22Rv1 (cell line): ENCODE data around the gene ERFL.

ENCODE experiments used
- H3K27ac ChIP-seq: fragments of 450-650 bp; 2 replicates; pipeline ENCODE4 v1.5.1; 2017
- CTCF ChIP-seq: fragments of 450-650 bp; IDR thresholded peaks from 2 replicates; pipeline ENCODE4 v1.5.1; 2017; ENCODE audit warnings: mild to moderate bottlenecking
- ZFX ChIP-seq: fragments of 450-650 bp; IDR thresholded peaks from 2 replicates; pipeline ENCODE4 v1.6.1; 2017; ENCODE audit warnings: antibody characterized with exemption, borderline replicate concordance

The ERFL gene

DNA sequence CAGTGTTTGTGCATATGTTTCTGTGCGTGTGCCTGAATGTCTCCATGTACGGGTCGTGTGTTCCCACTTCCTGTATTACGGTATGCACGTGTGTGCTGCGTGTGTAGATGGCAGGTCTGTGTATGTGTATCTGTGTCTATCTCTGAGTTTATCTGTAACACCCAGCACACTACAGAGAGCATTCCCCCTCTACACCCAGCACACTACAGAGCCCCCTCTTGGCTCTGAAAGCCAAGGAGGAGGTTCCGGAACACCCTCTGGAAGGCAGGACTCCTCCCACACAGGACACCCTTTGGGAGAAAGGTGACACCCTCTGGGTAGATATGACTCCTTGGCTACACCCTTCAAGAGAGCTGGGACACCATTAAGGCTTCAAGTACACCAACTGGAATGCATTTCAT, 2.1 kb upstream of the ERFL start:
- no peak overlapping the region for H3K27ac ChIP-seq
- TF ChIP-seq CTCF = no peak
- no peak for TF ChIP-seq ZFX

DNA sequence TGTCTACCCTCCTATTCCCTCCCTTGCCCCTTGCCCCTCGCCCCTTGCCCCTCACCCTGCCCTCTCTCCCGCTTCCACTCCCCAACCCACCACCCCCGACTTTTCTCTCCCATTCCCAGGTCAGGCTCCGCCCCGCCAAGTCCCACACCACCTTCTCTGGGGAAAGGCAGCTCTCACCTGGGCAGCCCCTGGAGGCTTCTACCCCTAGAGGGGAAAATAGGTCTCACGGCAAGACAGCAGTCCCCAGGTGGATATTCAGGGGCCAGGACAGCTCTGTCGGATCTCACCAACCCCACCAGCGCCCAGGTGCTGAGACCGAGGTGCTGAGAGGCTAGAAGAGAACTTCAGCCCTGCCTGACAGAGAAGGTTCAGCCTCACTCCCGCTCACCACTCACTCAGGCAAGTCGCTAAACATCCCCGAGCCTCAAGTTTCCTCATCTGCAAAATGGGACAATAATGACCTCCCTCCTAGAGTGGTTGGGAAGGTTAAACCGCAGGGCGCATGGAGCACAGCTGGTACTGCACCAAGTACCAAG, 1.4 kb upstream of the ERFL start:
- TF ChIP-seq ZFX (no peak), CTCF (no peak)
- no peak overlapping the region for H3K27ac ChIP-seq

DNA sequence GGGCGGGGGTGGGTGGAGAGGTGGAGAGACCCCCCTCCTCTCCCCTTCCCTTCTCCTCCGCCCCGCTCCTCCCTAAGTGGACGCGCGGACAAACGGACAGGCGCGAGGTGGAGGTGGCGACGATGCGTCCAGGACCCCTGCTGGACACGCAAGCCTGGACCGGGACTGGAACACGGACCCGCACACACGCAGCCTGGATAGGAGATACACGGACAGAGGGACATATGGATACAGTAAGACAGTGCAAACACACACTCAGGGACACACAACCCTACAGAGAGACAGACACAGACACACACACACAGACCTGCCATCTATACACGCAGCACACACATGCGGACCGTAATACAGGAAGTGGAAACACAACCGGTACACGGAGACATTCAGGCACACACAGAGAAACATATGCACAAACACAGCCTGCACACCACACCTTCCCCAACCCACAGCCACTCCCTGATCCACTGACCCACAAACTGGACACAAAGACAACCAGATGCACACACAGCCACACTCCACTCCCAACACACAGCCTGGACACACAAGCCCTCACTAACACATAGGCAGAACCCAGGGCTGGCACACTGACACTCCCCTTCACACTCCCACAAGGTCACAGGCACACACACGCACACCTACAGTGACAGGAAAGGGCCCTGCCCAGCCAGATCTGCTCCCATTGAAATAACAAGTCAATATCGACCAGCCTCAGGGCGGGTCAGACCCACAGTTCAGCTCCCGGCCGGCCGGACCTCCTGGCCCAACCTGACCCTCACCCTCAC, 696 bp upstream of the ERFL start:
- no peak overlapping the region for H3K27ac ChIP-seq

DNA sequence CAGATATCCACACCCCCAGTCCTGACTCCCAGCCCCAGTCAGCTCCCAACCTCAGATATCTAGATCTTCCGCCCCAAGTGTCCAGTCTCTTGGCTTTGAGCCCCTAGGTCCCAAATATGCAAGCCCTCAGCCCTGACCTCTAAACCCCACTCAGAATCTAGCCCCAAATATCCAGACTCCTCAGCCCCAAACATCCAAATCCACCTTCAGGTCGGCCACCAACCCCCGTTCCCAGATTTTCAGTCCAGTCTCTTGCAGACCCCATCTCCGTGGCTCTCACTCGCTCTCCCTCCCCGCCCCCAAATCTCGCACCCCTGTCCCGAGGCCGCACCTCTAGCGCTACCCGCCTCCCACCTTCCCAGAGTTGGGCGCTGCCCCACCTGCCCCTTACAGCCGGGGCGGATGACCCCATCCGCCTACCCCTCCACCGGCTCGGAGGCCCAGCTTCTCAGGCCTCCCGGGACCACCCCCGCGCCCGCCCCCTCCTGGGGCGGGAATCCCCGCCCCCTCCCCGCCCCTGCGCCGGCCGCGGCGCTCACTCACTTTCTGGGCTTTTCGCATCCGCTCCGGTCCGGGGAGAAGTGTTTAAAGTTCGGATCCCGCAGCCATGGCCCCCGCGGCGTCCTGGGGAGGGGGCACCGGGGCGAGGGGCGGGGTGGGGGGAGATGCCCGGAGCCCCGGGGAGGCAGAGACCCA, 604 bp downstream of the ERFL start:
- no peak overlapping the region for H3K27ac ChIP-seq
- TF ChIP-seq CTCF (no peak), ZFX (no peak)

More for the DNA sequence above, 696 bp upstream of the ERFL start:
- TF ChIP-seq ZFX = no peak
- peak; percentile 8 for TF ChIP-seq CTCF

DNA sequence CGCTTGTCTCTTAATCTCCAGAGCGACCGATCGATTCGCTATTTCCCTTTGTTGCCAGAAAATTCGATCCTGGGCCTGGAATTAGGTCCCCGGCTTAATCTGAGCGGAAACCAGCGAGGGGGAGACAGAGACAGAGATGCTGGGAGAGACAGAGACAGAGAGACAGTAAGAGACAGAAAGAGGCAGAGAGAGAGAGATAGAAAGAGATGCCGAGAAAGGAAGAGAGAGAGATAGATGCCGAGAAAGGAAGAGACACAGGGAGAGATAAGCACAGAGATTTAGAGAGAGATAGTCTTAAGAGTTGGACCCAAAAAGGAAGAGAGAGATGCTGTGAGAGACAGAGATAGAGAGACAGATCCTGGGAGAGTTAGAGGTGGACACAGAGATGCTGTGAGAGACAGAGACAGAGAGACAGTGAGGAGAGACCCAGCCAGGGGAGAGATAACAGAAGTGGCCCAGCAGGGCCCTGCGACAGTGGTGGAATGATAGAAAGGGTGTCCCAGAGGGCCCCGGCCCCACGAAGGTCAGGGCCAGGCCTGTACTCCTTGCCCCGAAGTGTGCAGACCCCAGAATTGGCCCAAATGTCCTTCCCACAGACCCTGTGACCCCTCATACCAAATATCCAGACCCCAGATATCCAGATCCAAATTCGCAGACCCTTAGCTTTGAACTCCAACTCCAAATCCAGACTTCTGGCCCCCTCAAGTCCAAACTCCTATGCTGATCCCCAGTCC, 1.3 kb downstream of the ERFL start:
- no peak for TF ChIP-seq ZFX
- no peak for TF ChIP-seq CTCF
- no peak overlapping the region for H3K27ac ChIP-seq

GRCh38 chr19:41926028-41926762, 2.1 kb downstream of the ERFL start:
- TF ChIP-seq ZFX (no peak), CTCF (no peak)

More at GRCh38 chr19:41926028-41926762, 2.1 kb downstream of the ERFL start:
- no peak overlapping the region for H3K27ac ChIP-seq
